ENCODE results near the gene SNAPC1.

DNA sequence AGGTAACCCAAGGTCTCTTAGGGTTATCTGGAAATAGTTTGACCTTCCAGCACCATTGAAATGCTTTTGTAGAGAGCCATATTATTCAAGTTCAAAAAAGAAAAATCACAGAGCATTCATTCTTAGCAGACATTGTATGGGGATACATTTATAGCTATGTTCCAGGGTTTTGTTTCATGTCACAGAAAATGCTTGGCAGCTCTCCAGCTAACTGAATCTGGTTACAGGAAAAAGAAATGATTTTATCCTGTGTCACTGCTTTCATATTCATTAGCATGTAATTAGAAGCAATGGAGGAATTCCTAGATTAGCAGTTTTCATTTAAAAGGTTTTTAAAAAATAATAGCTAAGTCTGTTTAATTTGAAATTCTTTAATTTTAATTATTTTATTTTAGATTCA, 78.9 kb downstream of the SNAPC1 start:
- no peak for TF ChIP-seq POLR2A (IDR thresholded peaks at IDR 0.05)
- TF ChIP-seq, protein P1, sequence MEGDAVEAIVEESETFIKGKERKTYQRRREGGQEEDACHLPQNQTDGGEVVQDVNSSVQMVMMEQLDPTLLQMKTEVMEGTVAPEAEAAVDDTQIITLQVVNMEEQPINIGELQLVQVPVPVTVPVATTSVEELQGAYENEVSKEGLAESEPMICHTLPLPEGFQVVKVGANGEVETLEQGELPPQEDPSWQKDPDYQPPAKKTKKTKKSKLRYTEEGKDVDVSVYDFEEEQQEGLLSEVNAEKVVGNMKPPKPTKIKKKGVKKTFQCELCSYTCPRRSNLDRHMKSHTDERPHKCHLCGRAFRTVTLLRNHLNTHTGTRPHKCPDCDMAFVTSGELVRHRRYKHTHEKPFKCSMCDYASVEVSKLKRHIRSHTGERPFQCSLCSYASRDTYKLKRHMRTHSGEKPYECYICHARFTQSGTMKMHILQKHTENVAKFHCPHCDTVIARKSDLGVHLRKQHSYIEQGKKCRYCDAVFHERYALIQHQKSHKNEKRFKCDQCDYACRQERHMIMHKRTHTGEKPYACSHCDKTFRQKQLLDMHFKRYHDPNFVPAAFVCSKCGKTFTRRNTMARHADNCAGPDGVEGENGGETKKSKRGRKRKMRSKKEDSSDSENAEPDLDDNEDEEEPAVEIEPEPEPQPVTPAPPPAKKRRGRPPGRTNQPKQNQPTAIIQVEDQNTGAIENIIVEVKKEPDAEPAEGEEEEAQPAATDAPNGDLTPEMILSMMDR (IDR thresholded peaks at IDR 0.05) = no peak
- no peak for TF ChIP-seq POLR2AphosphoS5 (IDR thresholded peaks at IDR 0.05)
- TF ChIP-seq EP300 (IDR thresholded peaks at IDR 0.05) = no peak
